IPS-18a (cell line): ENCODE data around the gene PCDHAC2.
A peak's percentile ranks its signal among the peaks of the same experiment; 100 is the strongest.

Experiments
- H3K27ac ChIP-seq: one replicate; pipeline ENCODE4 v1.5.1; 2013; ENCODE audit warnings: low read length
- H3K27me3 ChIP-seq: one replicate; pipeline ENCODE4 v1.6.1; 2013; ENCODE audit warnings: mild to moderate bottlenecking, low read length; ENCODE audit not compliant: control insufficient read depth, insufficient read depth
- H3K36me3 ChIP-seq: one replicate; pipeline ENCODE4 v1.6.1; 2013; ENCODE audit warnings: low read depth, low read length; ENCODE audit not compliant: control insufficient read depth
- H3K4me1 ChIP-seq: one replicate; pipeline ENCODE4 v1.6.1; 2013; ENCODE audit warnings: low read depth, low read length; ENCODE audit not compliant: control insufficient read depth
- H3K4me3 ChIP-seq: one replicate; pipeline ENCODE4 v1.5.1; 2013; ENCODE audit warnings: low read length
- H3K9ac ChIP-seq: one replicate; pipeline ENCODE4 v1.6.1; 2013; ENCODE audit warnings: mild to moderate bottlenecking, low read length, moderate library complexity
- H3K9me3 ChIP-seq: one replicate; pipeline ENCODE4 v1.6.1; 2013; ENCODE audit warnings: low read depth, low read length; ENCODE audit not compliant: control insufficient read depth

Gene PCDHAC2

GRCh38 chr5:140964356-140964755, 1.9 kb upstream of the PCDHAC2 start:
- Histone ChIP-seq H3K4me3 (no peak overlapping the region), H3K27me3 (peaks cover 48% of the 10 kb centered on the region), H3K4me1 (peaks cover 16% of the 10 kb centered on the region), H3K9me3 (no peaks in the 10 kb centered on the region), H3K36me3 (no peaks in the 10 kb centered on the region), H3K9ac (no peak overlapping the region), H3K27ac (no peak overlapping the region)

- H3K27ac ChIP-seq: no peak overlapping the region
- H3K36me3 ChIP-seq: no peaks in the 10 kb centered on the region
- H3K4me1 ChIP-seq: peaks cover 16% of the 10 kb centered on the region
- H3K27me3 ChIP-seq: peaks cover 48% of the 10 kb centered on the region
- peak overlapping the region; percentile 93 for H3K4me3 ChIP-seq
- no peaks in the 10 kb centered on the region for H3K9me3 ChIP-seq
- peak overlapping the region; percentile 62 for H3K9ac ChIP-seq
These were observed 377 bp upstream of the PCDHAC2 start for GRCh38 chr5:140965905-140966292.

GRCh38 chr5:140967226-140967893, 1.1 kb downstream of the PCDHAC2 start:
- H3K4me1 ChIP-seq: peaks cover 16% of the 10 kb centered on the region
- peak overlapping the region; percentile 62 for H3K9ac ChIP-seq
- H3K9me3 ChIP-seq: no peaks in the 10 kb centered on the region
- H3K27me3 ChIP-seq: peaks cover 48% of the 10 kb centered on the region
- no peak overlapping the region for H3K27ac ChIP-seq
- H3K36me3 ChIP-seq: no peaks in the 10 kb centered on the region
- peak overlapping the region; percentile 93 for H3K4me3 ChIP-seq

GRCh38 chr5:140969880-140970279, 3.6 kb downstream of the PCDHAC2 start:
- Histone ChIP-seq H3K9ac (no peak overlapping the region), H3K9me3 (no peaks in the 10 kb centered on the region), H3K36me3 (no peaks in the 10 kb centered on the region), H3K4me1 (peaks cover 10% of the 10 kb centered on the region), H3K27me3 (peaks cover 37% of the 10 kb centered on the region), H3K4me3 (no peak overlapping the region), H3K27ac (no peak overlapping the region)

- no peaks in the 10 kb centered on the region for H3K4me1 ChIP-seq
- peaks cover 4% of the 10 kb centered on the region for H3K27me3 ChIP-seq
- H3K9me3 ChIP-seq: no peaks in the 10 kb centered on the region
- H3K4me3 ChIP-seq: no peak overlapping the region
- no peak overlapping the region for H3K27ac ChIP-seq
- H3K9ac ChIP-seq: no peak overlapping the region
- H3K36me3 ChIP-seq: no peaks in the 10 kb centered on the region
These were observed 7.3 kb downstream of the PCDHAC2 start for GRCh38 chr5:140973550-140973949.

GRCh38 chr5:140977003-140977402, 10.7 kb downstream of the PCDHAC2 start:
- H3K27ac ChIP-seq: no peak overlapping the region
- H3K9ac ChIP-seq: no peak overlapping the region
- H3K27me3 ChIP-seq: no peaks in the 10 kb centered on the region
- no peaks in the 10 kb centered on the region for H3K36me3 ChIP-seq
- no peak overlapping the region for H3K4me3 ChIP-seq
- H3K4me1 ChIP-seq: no peaks in the 10 kb centered on the region
- no peaks in the 10 kb centered on the region for H3K9me3 ChIP-seq

GRCh38 chr5:140978260-140978659, 12.0 kb downstream of the PCDHAC2 start:
- Histone ChIP-seq H3K9ac (no peak overlapping the region), H3K36me3 (no peaks in the 10 kb centered on the region), H3K4me3 (no peak overlapping the region), H3K27me3 (no peaks in the 10 kb centered on the region), H3K9me3 (no peaks in the 10 kb centered on the region), H3K27ac (no peak overlapping the region), H3K4me1 (no peaks in the 10 kb centered on the region)

- Histone ChIP-seq H3K36me3 (no peaks in the 10 kb centered on the region), H3K27ac (no peak overlapping the region), H3K9me3 (no peaks in the 10 kb centered on the region), H3K4me3 (no peak overlapping the region), H3K4me1 (no peaks in the 10 kb centered on the region), H3K27me3 (no peaks in the 10 kb centered on the region), H3K9ac (no peak overlapping the region)
These were observed 12.7 kb downstream of the PCDHAC2 start for GRCh38 chr5:140978983-140979382.

GRCh38 chr5:140982083-140982716, 15.9 kb downstream of the PCDHAC2 start:
- H3K4me3 ChIP-seq: no peak overlapping the region
- H3K27ac ChIP-seq: no peak overlapping the region
- H3K36me3 ChIP-seq: no peaks in the 10 kb centered on the region
- H3K9ac ChIP-seq: no peak overlapping the region
- no peaks in the 10 kb centered on the region for H3K9me3 ChIP-seq
- H3K4me1 ChIP-seq: peaks cover 14% of the 10 kb centered on the region
- H3K27me3 ChIP-seq: no peaks in the 10 kb centered on the region

GRCh38 chr5:140986117-140986521, 19.8 kb downstream of the PCDHAC2 start:
- Histone ChIP-seq H3K9ac (peak overlapping the region; percentile 26), H3K27ac (no peak overlapping the region), H3K9me3 (no peaks in the 10 kb centered on the region), H3K36me3 (no peaks in the 10 kb centered on the region), H3K27me3 (no peaks in the 10 kb centered on the region), H3K4me3 (peak overlapping the region; percentile 2), H3K4me1 (peaks cover 44% of the 10 kb centered on the region)

GRCh38 chr5:140988100-140988499, 21.8 kb downstream of the PCDHAC2 start:
- Histone ChIP-seq H3K27ac (peak overlapping the region; percentile 9), H3K4me1 (peaks cover 44% of the 10 kb centered on the region), H3K27me3 (no peaks in the 10 kb centered on the region), H3K4me3 (no peak overlapping the region), H3K36me3 (no peaks in the 10 kb centered on the region), H3K9ac (no peak overlapping the region), H3K9me3 (no peaks in the 10 kb centered on the region)

GRCh38 chr5:140988608-140989007, 22.3 kb downstream of the PCDHAC2 start:
- H3K27ac ChIP-seq: no peak overlapping the region
- no peak overlapping the region for H3K4me3 ChIP-seq
- H3K36me3 ChIP-seq: no peaks in the 10 kb centered on the region
- H3K9me3 ChIP-seq: no peaks in the 10 kb centered on the region
- no peaks in the 10 kb centered on the region for H3K27me3 ChIP-seq
- no peak overlapping the region for H3K9ac ChIP-seq
- H3K4me1 ChIP-seq: peaks cover 44% of the 10 kb centered on the region
